ENCODE data around the gene ZSCAN12. TPM values are rescaled to one million over a fixed set of nuclear protein-coding genes. Genes with fewer than 3 reads are reported as not detected.
"Not testable (repeated sequence)": the region's sequence is repeated elsewhere in the genome, so short reads cannot be mapped to it uniquely, and the experiment has no call there.

Gene ZSCAN12
- total RNA-seq, 2 donors from 2014 or later, result 10.5 to 12.8 TPM

- peak; percentile 78 for DNase-seq
- H3K36me3 ChIP-seq (ENCODE audit: control insufficient read depth, insufficient read depth, low read length), result no peaks in the 10 kb centered on the region
- 9 to 12% methylated on average over 16 to 35 of the region's 36 CpGs for WGBS, 2 experiments (ENCODE audit: insufficient coverage in 1 of 2, insufficient read length in 1 of 2)
- no peak overlapping the region for H3K27ac ChIP-seq (ENCODE audit: low read depth, low read length)
- TF ChIP-seq, protein P1, sequence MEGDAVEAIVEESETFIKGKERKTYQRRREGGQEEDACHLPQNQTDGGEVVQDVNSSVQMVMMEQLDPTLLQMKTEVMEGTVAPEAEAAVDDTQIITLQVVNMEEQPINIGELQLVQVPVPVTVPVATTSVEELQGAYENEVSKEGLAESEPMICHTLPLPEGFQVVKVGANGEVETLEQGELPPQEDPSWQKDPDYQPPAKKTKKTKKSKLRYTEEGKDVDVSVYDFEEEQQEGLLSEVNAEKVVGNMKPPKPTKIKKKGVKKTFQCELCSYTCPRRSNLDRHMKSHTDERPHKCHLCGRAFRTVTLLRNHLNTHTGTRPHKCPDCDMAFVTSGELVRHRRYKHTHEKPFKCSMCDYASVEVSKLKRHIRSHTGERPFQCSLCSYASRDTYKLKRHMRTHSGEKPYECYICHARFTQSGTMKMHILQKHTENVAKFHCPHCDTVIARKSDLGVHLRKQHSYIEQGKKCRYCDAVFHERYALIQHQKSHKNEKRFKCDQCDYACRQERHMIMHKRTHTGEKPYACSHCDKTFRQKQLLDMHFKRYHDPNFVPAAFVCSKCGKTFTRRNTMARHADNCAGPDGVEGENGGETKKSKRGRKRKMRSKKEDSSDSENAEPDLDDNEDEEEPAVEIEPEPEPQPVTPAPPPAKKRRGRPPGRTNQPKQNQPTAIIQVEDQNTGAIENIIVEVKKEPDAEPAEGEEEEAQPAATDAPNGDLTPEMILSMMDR (conservative IDR thresholded peaks at IDR 0.05), result no peak
- H3K9ac ChIP-seq (ENCODE audit: extremely low read depth, low read length, poor library complexity, severe bottlenecking), result peak overlapping the region; percentile 36
- no peaks in the 10 kb centered on the region for H3K4me1 ChIP-seq (ENCODE audit: control insufficient read depth, insufficient read depth, low read length)
- Mint-ChIP-seq H3K4me1 (peaks cover 2% of the 10 kb centered on the region), H3K9me3 (peaks cover 6% of the 10 kb centered on the region), H3K4me3 (peak overlapping the region; percentile 82), H3K36me3 (ENCODE audit: low read depth) (no peaks in the 10 kb centered on the region), H3K27me3 (ENCODE audit: insufficient read depth) (peaks cover 10% of the 10 kb centered on the region), H3K27ac (peak overlapping the region; percentile 93)
- H3K9me3 ChIP-seq (ENCODE audit: control insufficient read depth, low read length), result no peaks in the 10 kb centered on the region
- peaks cover 18% of the 10 kb centered on the region for H3K27me3 ChIP-seq (ENCODE audit: control insufficient read depth, insufficient read depth, low read length, poor library complexity, severe bottlenecking)
- peak overlapping the region; percentile 83 for H3K4me3 ChIP-seq (ENCODE audit: low read length)
These were observed 47.4 kb upstream of the ZSCAN12 start for GRCh38 chr6:28446818-28447511.

- H3K27me3 ChIP-seq (ENCODE audit: control insufficient read depth, insufficient read depth, low read length, poor library complexity, severe bottlenecking); H3K4me1 Mint-ChIP-seq; H3K36me3 ChIP-seq (ENCODE audit: control insufficient read depth, insufficient read depth, low read length); H3K4me3 Mint-ChIP-seq; H3K27me3 Mint-ChIP-seq (ENCODE audit: insufficient read depth); H3K9me3 ChIP-seq (ENCODE audit: control insufficient read depth, low read length); H3K27ac ChIP-seq (ENCODE audit: low read depth, low read length); H3K27ac Mint-ChIP-seq; H3K9ac ChIP-seq (ENCODE audit: extremely low read depth, low read length, poor library complexity, severe bottlenecking); H3K4me1 ChIP-seq (ENCODE audit: control insufficient read depth, insufficient read depth, low read length); H3K36me3 Mint-ChIP-seq (ENCODE audit: low read depth); H3K9me3 Mint-ChIP-seq; H3K4me3 ChIP-seq (ENCODE audit: low read length): not testable (repeated sequence)
- DNase-seq, result peak; percentile 67
- 90 to 91% methylated on average over 3 of the region's 3 CpGs for WGBS, 2 experiments (ENCODE audit: insufficient coverage in 1 of 2, insufficient read length in 1 of 2)
These were observed 45.2 kb upstream of the ZSCAN12 start for GRCh38 chr6:28444759-28445158.

- Mint-ChIP-seq H3K27me3 (ENCODE audit: insufficient read depth) (no peaks in the 10 kb centered on the region), H3K36me3 (ENCODE audit: low read depth) (no peaks in the 10 kb centered on the region), H3K27ac (peak within 1 kb of the TSS; percentile 99), H3K9me3 (peaks cover 6% of the 10 kb centered on the region), H3K4me1 (peaks cover 2% of the 10 kb centered on the region), H3K4me3 (peak within 1 kb of the TSS; percentile 94)
- 0 to 2% methylated on average over 12 to 32 of the region's 32 CpGs for WGBS, 2 experiments (ENCODE audit: insufficient coverage in 1 of 2, insufficient read length in 1 of 2)
- Histone ChIP-seq H3K9ac (ENCODE audit: extremely low read depth, low read length, poor library complexity, severe bottlenecking) (peak within 1 kb of the TSS; percentile 89), H3K27ac (ENCODE audit: low read depth, low read length) (peak within 1 kb of the TSS; percentile 96), H3K4me1 (ENCODE audit: control insufficient read depth, insufficient read depth, low read length) (no peaks in the 10 kb centered on the region), H3K36me3 (ENCODE audit: control insufficient read depth, insufficient read depth, low read length) (no peaks in the 10 kb centered on the region), H3K27me3 (ENCODE audit: control insufficient read depth, insufficient read depth, low read length, poor library complexity, severe bottlenecking) (no peaks in the 10 kb centered on the region), H3K4me3 (ENCODE audit: low read length) (peak within 1 kb of the TSS; percentile 99), H3K9me3 (ENCODE audit: control insufficient read depth, low read length) (no peaks in the 10 kb centered on the region)
- DNase-seq, result peak; percentile 94
- TF ChIP-seq, protein P1 (conservative IDR thresholded peaks at IDR 0.05), result no peak
These were observed 43.7 kb upstream of the ZSCAN12 start, which contains the start of gene ZSCAN23 for GRCh38 chr6:28443112-28443773. Gene ZSCAN23, minus strand, starts transcription at chr6:28443491. Its CDS starts 7,225 bp downstream, at chr6:28436266.

All from endodermal cell (in vitro differentiated cells).